ENCODE results near the gene ZNF579. TPM values are rescaled to one million over a fixed set of nuclear protein-coding genes. Genes with fewer than 3 reads are reported as not detected.

ZNF579 gene
- total and polyA plus RNA-seq, 8 donors = 6.5 to 16.1 (median 9.4) TPM

- Histone ChIP-seq H3K27me3 (peaks cover 0 to 9% (median 0%) of the 10 kb centered on the region in 4 donors), H3K36me3 (no peaks in the 10 kb centered on the region), H3K4me3 (no peak overlapping the region), H3K9me3 (no peaks in the 10 kb centered on the region), H3K4me1 (no peaks in the 10 kb centered on the region), H3K27ac (no peak overlapping the region)
- intact Hi-C loops (cut with DNase I) = no loop called here
- ATAC-seq = no peak
- no peak for FAIRE-seq
- no peak for DNase-seq
- TF ChIP-seq CTCF (IDR thresholded peaks at IDR 0.05) = no peak
- WGBS, 2 donors = 63 to 78% methylated on average over 15 of the region's 15 CpGs
Measured at GRCh38 chr19:55544014-55544413, 36.6 kb downstream of the ZNF579 start.

- Histone ChIP-seq H3K9me3 (no peaks in the 10 kb centered on the region), H3K27me3 (peaks cover 0 to 9% (median 0%) of the 10 kb centered on the region in 4 donors), H3K4me3 (no peak overlapping the region), H3K27ac (no peak overlapping the region), H3K4me1 (no peaks in the 10 kb centered on the region), H3K36me3 (no peaks in the 10 kb centered on the region)
- FAIRE-seq (no peak), DNase-seq (no peak), ATAC-seq (no peak)
- no peak for TF ChIP-seq CTCF (IDR thresholded peaks at IDR 0.05)
- WGBS, 2 donors = 47 to 65% methylated on average over 5 of the region's 5 CpGs
- intact Hi-C loops (cut with DNase I) = no loop called here
Measured at GRCh38 chr19:55543567-55543966, 37.1 kb downstream of the ZNF579 start.

- no peak overlapping the region for H3K27ac ChIP-seq
- H3K4me1 ChIP-seq = no peaks in the 10 kb centered on the region
- no peak for ATAC-seq
- H3K36me3 ChIP-seq = no peaks in the 10 kb centered on the region
- H3K4me3 ChIP-seq = no peak overlapping the region
- intact Hi-C loops (cut with DNase I) = no loop called here
- FAIRE-seq = no peak
- H3K27me3 ChIP-seq = peaks cover 0 to 3% (median 0%) of the 10 kb centered on the region in 4 donors
- DNase-seq = no peak
- 55 to 70% methylated on average over 7 of the region's 7 CpGs for WGBS, 2 donors
- H3K9me3 ChIP-seq = no peaks in the 10 kb centered on the region
- no peak for TF ChIP-seq CTCF (IDR thresholded peaks at IDR 0.05)
Measured at GRCh38 chr19:55542292-55542855, 38.3 kb downstream of the ZNF579 start.

- intact Hi-C loops (cut with DNase I) = no loop called here
- ATAC-seq (no peak), DNase-seq (no peak), FAIRE-seq (no peak)
- WGBS, 2 donors = 63 to 77% methylated on average over 19 of the region's 19 CpGs
- H3K9me3 ChIP-seq = no peaks in the 10 kb centered on the region
- no peaks in the 10 kb centered on the region for H3K27me3 ChIP-seq
- no peaks in the 10 kb centered on the region for H3K4me1 ChIP-seq
- no peak overlapping the region for H3K4me3 ChIP-seq
- no peak overlapping the region for H3K27ac ChIP-seq
- no peaks in the 10 kb centered on the region for H3K36me3 ChIP-seq
- TF ChIP-seq CTCF (IDR thresholded peaks at IDR 0.05) = no peak
Measured at GRCh38 chr19:55541091-55541490, 39.6 kb downstream of the ZNF579 start.

GRCh38 chr19:55540619-55541018, 40.0 kb downstream of the ZNF579 start:
- no peak for DNase-seq
- ATAC-seq = peak in 2 of 4 donors; percentile 15 to 60
- Histone ChIP-seq H3K4me3 (no peak overlapping the region), H3K27ac (no peak overlapping the region), H3K4me1 (no peaks in the 10 kb centered on the region), H3K27me3 (no peaks in the 10 kb centered on the region), H3K36me3 (no peaks in the 10 kb centered on the region), H3K9me3 (no peaks in the 10 kb centered on the region)
- no peak for TF ChIP-seq CTCF (IDR thresholded peaks at IDR 0.05)
- intact Hi-C loops (cut with DNase I) = no loop called here
- 25% methylated on average over 9 to 10 of the region's 10 CpGs for WGBS, 2 donors
- FAIRE-seq = no peak
